Stimulated activated CD8-positive, alpha-beta memory T cell treated with anti-CD3 and anti-CD28 coated beads, Interleukin-4, amount 100 ng/mL, for 4 hours (primary cell): ENCODE results near the gene DENND1A.
"Not testable (repeated sequence)": the region's sequence is repeated elsewhere in the genome, so short reads cannot be mapped to it uniquely, and the experiment has no call there.

Experiments
- DNase-seq, 2 donors: peaks; one replicate each; pipeline ENCODE4 v3.0.0-alpha.2; 2020; ENCODE audit warnings: low read depth in 2 of 2, low spot score in 1 of 2

DENND1A gene

GRCh38 chr9:123334639-123335038, 595.3 kb downstream of the DENND1A start:
- DNase-seq = no peak

- not testable (repeated sequence) for DNase-seq
These were observed 596.8 kb downstream of the DENND1A start for GRCh38 chr9:123333058-123333669.

DNA sequence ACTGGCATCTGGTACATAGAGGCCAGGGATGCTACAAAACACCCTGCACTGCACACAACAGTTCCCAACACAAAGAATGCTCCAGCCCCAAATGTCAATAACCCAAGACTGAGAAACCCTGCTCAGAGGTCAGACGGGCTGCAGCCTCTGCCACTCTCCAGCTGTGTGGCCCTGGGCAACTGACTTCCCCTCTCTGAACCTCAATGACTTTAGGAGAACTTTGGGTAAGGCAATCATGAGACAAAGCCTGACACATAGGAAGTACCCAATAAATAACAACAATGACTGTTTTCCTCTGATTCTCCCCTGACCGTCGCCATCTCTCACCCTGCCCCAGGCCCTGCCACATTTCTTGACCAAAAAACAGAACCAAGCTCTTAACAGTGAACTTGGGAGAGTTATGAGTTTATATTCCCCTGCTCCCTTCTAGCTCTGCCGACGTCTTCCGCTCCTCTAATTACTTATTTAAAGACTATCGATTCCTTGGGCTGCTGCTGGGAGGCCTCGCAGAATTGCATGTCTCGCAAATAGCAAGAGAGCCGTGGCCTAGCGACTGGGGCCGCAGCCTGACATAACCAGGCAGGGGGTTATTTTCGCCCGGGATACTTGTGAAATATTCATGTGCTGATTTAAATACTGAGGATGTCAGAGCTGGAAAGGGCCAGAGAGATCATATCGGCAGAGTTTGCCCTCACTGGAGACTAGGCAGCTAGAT, 598.4 kb downstream of the DENND1A start:
- DNase-seq = no peak
